Endothelial cell of umbilical vein (primary cell): ENCODE results near the gene CFAP57. TPM values are rescaled to one million over a fixed set of nuclear protein-coding genes. Genes with fewer than 3 reads are reported as not detected.

ENCODE experiments used
- BruUV-seq: library from RNA; stranded (reverse); fragments of 400-500 nt; replicated peaks from 2 replicates; lab custom pipeline; 2021; lab: Mats Ljungman, UMichigan
- CTCF ChIA-PET: fragments of 300-600, 350-600 bp; sonication (Branson Sonifier 250); formaldehyde crosslinking; loops from one replicate; lab custom pipeline; 2021; ENCODE audit warnings: antibody characterized with exemption, inconsistent platforms; lab: Charles Lee
- POLR2A ChIA-PET: fragments of 300-600, 350-600 bp; sonication (Branson Sonifier 250); formaldehyde crosslinking; loops from one replicate; lab custom pipeline; 2021; ENCODE audit warnings: antibody characterized with exemption, inconsistent platforms; lab: Charles Lee
- DNase-seq: peaks from one replicate; pipeline ENCODE4 v3.0.0-alpha.2; 2011; ENCODE audit warnings: low read depth, low spot score
- FAIRE-seq: peaks from 2 replicates; lab custom pipeline; 2011; peaks lifted over from hg19 to GRCh38; lab: Jason Lieb, UNC
- H2AFZ ChIP-seq: 2 replicates; pipeline ENCODE4 v1.6.0; 2012; ENCODE audit warnings: low read depth, low read length, control low read depth, inconsistent platforms
- H3K27ac ChIP-seq: 2 replicates; pipeline ENCODE4 v1.5.1; 2011; ENCODE audit warnings: low read depth, mild to moderate bottlenecking, control low read depth, low read length, moderate library complexity; ENCODE audit not compliant: insufficient read depth
- H3K27me3 ChIP-seq, 2 experiments: 2 replicates each; pipeline versions ENCODE4 v1.6.0 to v1.6.1; 2011; ENCODE audit warnings: low read length in 2 of 2, mixed read lengths in 1 of 2; ENCODE audit not compliant: control insufficient read depth in 2 of 2, insufficient read depth in 2 of 2
- H3K36me3 ChIP-seq, 2 experiments: 2 replicates in 1 of 2; 3 replicates in 1 of 2; pipeline ENCODE4 v1.5.1; 2011; ENCODE audit warnings: low read length in 2 of 2, mild to moderate bottlenecking in 1 of 2, moderate library complexity in 1 of 2; ENCODE audit not compliant: control insufficient read depth in 2 of 2, insufficient read depth in 2 of 2; ENCODE audit errors: extremely low read depth in 1 of 2
- H3K4me1 ChIP-seq: 3 replicates; pipeline ENCODE4 v1.5.1; 2011; ENCODE audit warnings: mild to moderate bottlenecking, low read length; ENCODE audit not compliant: control insufficient read depth, insufficient read depth; ENCODE audit errors: extremely low read depth
- H3K4me2 ChIP-seq: 2 replicates; pipeline ENCODE4 v1.6.1; 2011; ENCODE audit warnings: low read length, control low read depth, mixed read lengths; ENCODE audit not compliant: insufficient read depth
- H3K4me3 ChIP-seq, 3 experiments: fragments of 200-600 bp in 1 of 3; sonication (generic), shearing (Covaris generic) in 1 of 3; replicated peaks in 1 of 3; 2 replicates each; pipeline ENCODE4 v1.5.1; 2011 to 2016; ENCODE audit warnings: control low read depth in 3 of 3, low read length in 3 of 3, mild to moderate bottlenecking in 2 of 3, inconsistent platforms in 1 of 3, low read depth in 1 of 3, moderate library complexity in 1 of 3; ENCODE audit not compliant: insufficient read depth in 1 of 3
- H3K79me2 ChIP-seq: 2 replicates; pipeline ENCODE4 v1.6.0; 2012; ENCODE audit warnings: low read length, inconsistent platforms; ENCODE audit not compliant: control insufficient read depth, insufficient read depth
- H3K9ac ChIP-seq: replicated peaks from 2 replicates; pipeline ENCODE3; 2011; ENCODE audit warnings: low read length, control low read depth; ENCODE audit not compliant: insufficient read depth; ENCODE audit errors: extremely low read depth
- H3K9me1 ChIP-seq: replicated peaks from 3 replicates; pipeline ENCODE4 v1.6.0; 2011; ENCODE audit warnings: mild to moderate bottlenecking, low read length; ENCODE audit not compliant: control insufficient read depth, insufficient read depth; ENCODE audit errors: extremely low read depth
- H3K9me3 ChIP-seq: replicated peaks from 2 replicates; pipeline ENCODE4 v1.5.1; 2012; ENCODE audit warnings: low read length, inconsistent platforms; ENCODE audit not compliant: control insufficient read depth, insufficient read depth
- H4K20me1 ChIP-seq: replicated peaks from 2 replicates; pipeline ENCODE3; 2011; ENCODE audit warnings: mild to moderate bottlenecking, low read length; ENCODE audit not compliant: control insufficient read depth, insufficient read depth; ENCODE audit errors: extremely low read depth
- CTCF ChIP-seq, 2 donors: IDR thresholded peaks; 1 replicate in 1 of 2; 2 replicates in 1 of 2; pipeline ENCODE4 v1.5.1; 2011; ENCODE audit warnings: low read length in 2 of 2, mild to moderate bottlenecking in 2 of 2, moderate library complexity in 2 of 2, control low read depth in 1 of 2, inconsistent platforms in 1 of 2, low read depth in 1 of 2; ENCODE audit not compliant: insufficient read depth in 1 of 2; ENCODE audit errors: extremely low read depth in 1 of 2
- EZH2 ChIP-seq: IDR thresholded peaks from 2 replicates; pipeline ENCODE4 v1.6.1; 2012; ENCODE audit warnings: borderline replicate concordance, low read depth, mild to moderate bottlenecking, moderate library complexity, low read length, inconsistent platforms; ENCODE audit not compliant: severe bottlenecking
- FOS ChIP-seq: IDR thresholded peaks from 2 replicates; pipeline ENCODE4 v1.6.1; 2011; ENCODE audit warnings: mild to moderate bottlenecking, low read length, moderate library complexity, borderline replicate concordance; ENCODE audit not compliant: insufficient read depth
- GATA2 ChIP-seq: IDR thresholded peaks from 2 replicates; pipeline ENCODE4 v1.7.0; 2011; ENCODE audit warnings: low read depth, mild to moderate bottlenecking, moderate library complexity, mixed read lengths, low read length; ENCODE audit not compliant: insufficient read length, insufficient read depth
- JUN ChIP-seq: IDR thresholded peaks from 2 replicates; pipeline ENCODE4 v1.6.1; 2011; ENCODE audit warnings: borderline replicate concordance, low read depth; ENCODE audit not compliant: insufficient read length, insufficient read depth
- MAX ChIP-seq: IDR thresholded peaks from 2 replicates; pipeline ENCODE4 v1.6.1; 2011; ENCODE audit not compliant: insufficient read depth, insufficient read length
- MYC ChIP-seq: IDR thresholded peaks from one replicate; pipeline ENCODE4 v1.6.1; 2011; ENCODE audit warnings: mild to moderate bottlenecking, low read depth, low read length
- POLR2A ChIP-seq: IDR thresholded peaks from 2 replicates; pipeline ENCODE4 v1.6.1; 2012; ENCODE audit warnings: low read depth, mild to moderate bottlenecking, control low read depth, low read length
- POLR2AphosphoS5 ChIP-seq: IDR thresholded peaks from 2 replicates; pipeline ENCODE4 v1.6.1; 2012; ENCODE audit warnings: low read depth, mild to moderate bottlenecking, control low read depth, low read length, moderate library complexity; ENCODE audit not compliant: insufficient read depth
- dilution Hi-C: fragments of 300-500 bp; cut with MboI; formaldehyde crosslinking; loops from one replicate; pipeline ENCODE4 v1.15.0; 2019; ENCODE audit warnings: low sequenced_read_pairs; ENCODE audit not compliant: extremely low pct_ligation_motif_present
- intact Hi-C: fragments of 100-400 bp; cut with micrococcal nuclease; formaldehyde crosslinking; loops from one replicate; pipeline ENCODE4 v1.10.0; 2022
- polyA plus RNA-seq, 4 experiments: library from polyadenylated mRNA; depleted of rRNA in 3 of 4; stranded (reverse) in 3 of 4; unstranded in 1 of 4; fragments of >200 nt; gene quantifications; 2 replicates each; pipeline versions ENCODE4 v1.2.1 to v1.2.3, GENCODE V29; 2011 to 2012; ENCODE audit warnings: missing spikeins in 1 of 4
- total RNA-seq: library from RNA; stranded (reverse); gene quantifications from 2 replicates; pipeline ENCODE4 v1.2.3, GENCODE V29; 2021

Gene CFAP57
- total and polyA plus RNA-seq, 2 donors (not counting 3 experiments of a cell fraction or from before 2014, with no cell fraction given): 0.88 to 0.91 TPM

DNA sequence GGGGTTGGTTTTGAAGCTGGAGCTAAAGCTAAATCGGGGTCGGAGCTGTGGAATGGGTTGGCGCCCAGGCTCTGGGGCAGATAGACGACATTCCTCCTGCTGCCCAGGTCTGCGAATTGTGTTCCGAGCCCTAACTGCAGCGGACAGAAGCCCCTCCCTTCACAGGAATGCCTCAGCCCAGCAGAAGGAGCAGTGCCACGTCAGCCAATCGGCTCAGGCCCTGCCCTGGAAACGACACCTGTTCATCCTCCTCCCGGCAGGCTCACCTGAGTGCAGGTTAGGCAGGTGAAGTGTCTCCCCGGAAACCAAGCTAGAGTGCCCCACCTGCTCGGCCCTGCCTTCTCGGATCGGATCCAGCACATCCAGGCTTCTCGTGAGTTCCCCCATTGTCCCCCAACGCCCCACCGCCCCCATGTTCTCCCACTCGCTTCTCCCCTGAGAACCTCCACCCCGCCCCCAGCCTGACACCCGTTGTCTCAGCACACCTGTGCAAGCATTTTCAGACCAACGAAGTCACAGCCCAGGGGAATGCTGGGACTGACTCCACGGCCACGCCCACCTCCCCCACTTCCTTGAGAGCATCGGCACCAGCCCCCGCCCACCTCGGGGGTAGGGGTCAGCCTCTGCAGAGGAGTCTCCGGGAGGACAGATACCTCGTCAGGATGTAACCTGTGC is 98.4 kb downstream of the CFAP57 start:
- Histone ChIP-seq H3K9me3 (no peaks in the 10 kb centered on the region), H3K4me2 (no peak overlapping the region), H3K9ac (no peak overlapping the region), H3K36me3 (no peaks in the 10 kb centered on the region), H3K4me1 (peaks cover 3% of the 10 kb centered on the region), H2AFZ (no peak overlapping the region), H3K27ac (no peak overlapping the region), H3K27me3 (peaks cover 0 to 2% of the 10 kb centered on the region in 2 experiments), H3K79me2 (no peaks in the 10 kb centered on the region), H3K4me3 (no peak overlapping the region), H3K9me1 (no peaks in the 10 kb centered on the region), H4K20me1 (no peaks in the 10 kb centered on the region)
- dilution Hi-C loops (no loop called here), intact Hi-C loops (no loop called here)
- ChIA-PET CTCF (no interaction called here), POLR2A (no interaction called here)
- BruUV-seq: no TSS peak
- TF ChIP-seq EZH2 (no peak), MYC (no peak), POLR2A (no peak), FOS (no peak), JUN (no peak), POLR2AphosphoS5 (no peak), GATA2 (no peak), MAX (no peak), CTCF (IDR thresholded peaks at IDR 0.05; ENCODE audit: extremely low read depth in 1 of 2, insufficient read depth in 1 of 2, low read depth in 1 of 2, low read length in 2 of 2) (no peak)
- no peak for DNase-seq
- FAIRE-seq: no peak
